K562 (cell line): Measurements from ENCODE around the gene PRMT7.

Experiments
- BRD9 ChIP-seq: fragments of 450-650 bp; IDR thresholded peaks from 2 replicates; pipeline ENCODE4 v1.6.1; 2018; ENCODE audit warnings: low read depth; ENCODE audit not compliant: partially characterized antibody
- EGR1 ChIP-seq: fragments of 450-650 bp; conservative IDR thresholded peaks from 2 replicates; pipeline ENCODE4 v1.6.1; 2017; ENCODE audit warnings: mild to moderate bottlenecking
- POLR2AphosphoS5 ChIP-seq: IDR thresholded peaks from 2 replicates; pipeline ENCODE4 v1.6.1; 2011; ENCODE audit warnings: mild to moderate bottlenecking, low read depth, low read length, moderate library complexity; ENCODE audit not compliant: control insufficient read depth, insufficient read depth
- SETDB1 ChIP-seq: IDR thresholded peaks from one replicate; pipeline ENCODE4 v1.6.1; 2012; ENCODE audit warnings: low read length, control low read depth, inconsistent platforms
- ZBTB1 ChIP-seq: sonication (generic); formaldehyde crosslinking; IDR thresholded peaks from 2 replicates; pipeline ENCODE4 v1.8.1; 2023; ENCODE audit warnings: missing genetic modification reagents, low read depth, mild to moderate bottlenecking, borderline replicate concordance
- ZNF24 ChIP-seq: fragments of 450-650 bp; IDR thresholded peaks from 2 replicates; pipeline ENCODE4 v1.6.1; 2016
- ZNF384 ChIP-seq: IDR thresholded peaks from 2 replicates; pipeline ENCODE4 v1.6.1; 2012; ENCODE audit warnings: low read depth, low read length, improper control_type of control experiment
- ZSCAN29 ChIP-seq: fragments of 450-650 bp; IDR thresholded peaks from 2 replicates; pipeline ENCODE4 v1.6.1; 2017
- TF ChIP-seq, protein P1 (sequence below): sonication (generic); formaldehyde crosslinking; IDR thresholded peaks from 2 replicates; pipeline ENCODE4 v1.8.1; 2022; ENCODE audit warnings: missing genetic modification reagents

DNA sequence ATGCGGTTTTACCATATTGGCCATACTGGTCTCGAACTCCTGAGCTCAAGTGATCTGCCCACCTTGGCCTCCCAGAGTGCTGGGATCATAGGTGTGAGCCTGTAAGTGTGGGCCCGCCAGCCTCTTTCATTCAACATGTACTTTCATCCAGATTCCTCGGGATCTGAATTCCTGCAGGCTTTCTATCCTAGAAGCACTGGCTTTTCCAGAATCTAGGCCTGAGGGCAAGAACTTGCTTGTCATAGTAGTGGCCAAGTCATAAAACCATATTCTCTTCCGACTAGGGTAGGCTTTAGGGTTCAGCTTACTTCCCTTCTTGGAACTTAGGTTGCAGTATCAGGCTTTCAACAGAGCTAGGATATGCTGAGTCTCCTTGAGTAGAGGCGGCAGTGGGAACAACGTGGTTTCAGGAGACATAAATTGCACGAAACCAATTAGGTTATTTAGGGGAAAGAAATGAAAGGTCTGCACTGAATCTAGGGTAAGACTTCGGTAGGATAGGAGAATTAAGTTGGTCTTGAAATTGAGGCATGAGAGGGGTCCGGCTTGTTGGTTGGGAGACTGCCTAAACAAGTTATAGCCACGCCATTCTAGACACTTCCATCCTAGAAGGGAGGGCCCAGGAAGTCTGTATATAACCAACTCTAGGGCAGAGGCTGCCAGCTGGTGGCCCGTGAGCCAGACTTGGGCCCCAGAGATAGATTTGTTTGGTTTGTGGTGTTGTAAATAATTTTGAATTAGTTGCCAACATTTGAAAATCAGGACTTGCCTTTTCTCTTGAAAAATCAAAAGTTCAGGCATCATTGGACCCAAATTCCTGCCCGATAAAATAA, 30.9 kb upstream of the PRMT7 start:
- no peak for TF ChIP-seq ZSCAN29
- no peak for TF ChIP-seq EGR1
- no peak for TF ChIP-seq ZNF24
- no peak for TF ChIP-seq ZBTB1 (CRISPR knock-in tag)
- TF ChIP-seq BRD9 = no peak
- no peak for TF ChIP-seq ZNF384
- TF ChIP-seq POLR2AphosphoS5 = no peak
- TF ChIP-seq, protein P1, sequence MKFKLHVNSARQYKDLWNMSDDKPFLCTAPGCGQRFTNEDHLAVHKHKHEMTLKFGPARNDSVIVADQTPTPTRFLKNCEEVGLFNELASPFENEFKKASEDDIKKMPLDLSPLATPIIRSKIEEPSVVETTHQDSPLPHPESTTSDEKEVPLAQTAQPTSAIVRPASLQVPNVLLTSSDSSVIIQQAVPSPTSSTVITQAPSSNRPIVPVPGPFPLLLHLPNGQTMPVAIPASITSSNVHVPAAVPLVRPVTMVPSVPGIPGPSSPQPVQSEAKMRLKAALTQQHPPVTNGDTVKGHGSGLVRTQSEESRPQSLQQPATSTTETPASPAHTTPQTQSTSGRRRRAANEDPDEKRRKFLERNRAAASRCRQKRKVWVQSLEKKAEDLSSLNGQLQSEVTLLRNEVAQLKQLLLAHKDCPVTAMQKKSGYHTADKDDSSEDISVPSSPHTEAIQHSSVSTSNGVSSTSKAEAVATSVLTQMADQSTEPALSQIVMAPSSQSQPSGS (CRISPR knock-in tag) = no peak
- no peak for TF ChIP-seq SETDB1
